ENCODE measurements around the gene THRA. TPM values are rescaled to one million over a fixed set of nuclear protein-coding genes. Genes with fewer than 3 reads are reported as not detected.
A peak's percentile ranks its signal among the peaks of the same experiment; 100 is the strongest.

The THRA gene
- total RNA-seq, 1 experiment from 2014 or later, result 14.5 TPM

DNA sequence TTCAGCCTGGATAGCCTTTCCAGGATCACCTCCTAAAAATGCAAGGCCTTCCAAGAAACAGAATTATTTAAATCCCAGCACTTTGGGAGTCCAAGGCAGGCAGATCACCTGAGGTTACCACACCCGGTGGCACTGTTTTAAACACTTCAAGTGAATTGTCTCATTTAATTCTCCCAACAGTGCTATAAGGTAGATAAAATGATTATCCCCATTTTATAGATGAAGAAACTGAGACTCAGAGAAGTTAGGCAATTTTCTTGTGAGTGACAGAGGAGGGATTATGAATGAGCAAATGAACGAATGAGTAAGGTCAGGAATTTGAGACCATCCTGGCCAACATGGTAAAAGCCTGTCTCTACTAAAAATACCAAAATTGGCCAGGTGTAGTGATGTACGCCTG is 16.8 kb downstream of the THRA start:
- Histone ChIP-seq H3K27me3 (replicated peaks; ENCODE audit: insufficient read depth, low read depth, low read length, poor library complexity) (no peaks in the 10 kb centered on the region), H3K36me3 (ENCODE audit: insufficient read depth, low read length, poor library complexity, severe bottlenecking) (no peaks in the 10 kb centered on the region), H3K4me3 (ENCODE audit: low read depth, low read length, poor library complexity, severe bottlenecking) (no peak overlapping the region), H3K4me1 (ENCODE audit: insufficient read depth, low read length, poor library complexity, severe bottlenecking) (peaks cover 6% of the 10 kb centered on the region), H3K9me3 (ENCODE audit: low read depth, low read length, poor library complexity, severe bottlenecking) (no peaks in the 10 kb centered on the region), H3K27ac (ENCODE audit: low read depth, low read length, poor library complexity, severe bottlenecking) (no peak overlapping the region)
- ChIA-PET CTCF (no interaction called here), POLR2A (ENCODE audit: low non-redundant PET) (no interaction called here)
- no TSS peak for BruUV-seq (replicated peaks)
- intact Hi-C loops (cut with micrococcal nuclease; ENCODE audit: unreplicated experiment), result no loop called here
- DNase-seq (ENCODE audit: low spot score), result no peak
- TF ChIP-seq, protein P1, sequence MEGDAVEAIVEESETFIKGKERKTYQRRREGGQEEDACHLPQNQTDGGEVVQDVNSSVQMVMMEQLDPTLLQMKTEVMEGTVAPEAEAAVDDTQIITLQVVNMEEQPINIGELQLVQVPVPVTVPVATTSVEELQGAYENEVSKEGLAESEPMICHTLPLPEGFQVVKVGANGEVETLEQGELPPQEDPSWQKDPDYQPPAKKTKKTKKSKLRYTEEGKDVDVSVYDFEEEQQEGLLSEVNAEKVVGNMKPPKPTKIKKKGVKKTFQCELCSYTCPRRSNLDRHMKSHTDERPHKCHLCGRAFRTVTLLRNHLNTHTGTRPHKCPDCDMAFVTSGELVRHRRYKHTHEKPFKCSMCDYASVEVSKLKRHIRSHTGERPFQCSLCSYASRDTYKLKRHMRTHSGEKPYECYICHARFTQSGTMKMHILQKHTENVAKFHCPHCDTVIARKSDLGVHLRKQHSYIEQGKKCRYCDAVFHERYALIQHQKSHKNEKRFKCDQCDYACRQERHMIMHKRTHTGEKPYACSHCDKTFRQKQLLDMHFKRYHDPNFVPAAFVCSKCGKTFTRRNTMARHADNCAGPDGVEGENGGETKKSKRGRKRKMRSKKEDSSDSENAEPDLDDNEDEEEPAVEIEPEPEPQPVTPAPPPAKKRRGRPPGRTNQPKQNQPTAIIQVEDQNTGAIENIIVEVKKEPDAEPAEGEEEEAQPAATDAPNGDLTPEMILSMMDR (conservative IDR thresholded peaks at IDR 0.05; ENCODE audit: low read depth, low read length), result no peak
- no peak for TF ChIP-seq EZH2 (IDR thresholded peaks at IDR 0.05; ENCODE audit: borderline replicate concordance, low read depth, low read length, poor library complexity, severe bottlenecking)

- no peak overlapping the region for H3K27ac ChIP-seq (ENCODE audit: low read depth, low read length, poor library complexity, severe bottlenecking)
- peaks cover 4% of the 10 kb centered on the region for H3K36me3 ChIP-seq (ENCODE audit: insufficient read depth, low read length, poor library complexity, severe bottlenecking)
- TF ChIP-seq, protein P1 (conservative IDR thresholded peaks at IDR 0.05; ENCODE audit: low read depth, low read length), result no peak
- no peak for TF ChIP-seq EZH2 (IDR thresholded peaks at IDR 0.05; ENCODE audit: borderline replicate concordance, low read depth, low read length, poor library complexity, severe bottlenecking)
- intact Hi-C loops (cut with micrococcal nuclease; ENCODE audit: unreplicated experiment), result loop anchor here (10.0 kb wide), 1 partner anchor 50 kb away; no protein-coding TSS in a partner anchor
- ChIA-PET CTCF (no interaction called here), POLR2A (ENCODE audit: low non-redundant PET) (no interaction called here)
- no peak overlapping the region for H3K4me3 ChIP-seq (ENCODE audit: low read depth, low read length, poor library complexity, severe bottlenecking)
- H3K9me3 ChIP-seq (ENCODE audit: low read depth, low read length, poor library complexity, severe bottlenecking), result no peaks in the 10 kb centered on the region
- BruUV-seq (replicated peaks), result no TSS peak
- H3K27me3 ChIP-seq (replicated peaks; ENCODE audit: insufficient read depth, low read depth, low read length, poor library complexity), result no peaks in the 10 kb centered on the region
- DNase-seq (ENCODE audit: low spot score), result no peak
- H3K4me1 ChIP-seq (ENCODE audit: insufficient read depth, low read length, poor library complexity, severe bottlenecking), result no peaks in the 10 kb centered on the region
Observed at GRCh38 chr17:40084477-40084876, 21.7 kb downstream of the THRA start.

- intact Hi-C loops (cut with micrococcal nuclease; ENCODE audit: unreplicated experiment), result loop anchor here (10.0 kb wide), 1 partner anchor 52 kb away; no protein-coding TSS in a partner anchor
- CTCF ChIA-PET, result interaction anchor here (0.6 to 1.2 kb wide), 3 partner anchors 11 to 72 kb away, joined by 3 to 6 read pairs (median 6); partner anchors contain the start of gene CSF3
- H3K36me3 ChIP-seq (ENCODE audit: insufficient read depth, low read length, poor library complexity, severe bottlenecking), result peaks cover 4% of the 10 kb centered on the region
Observed at GRCh38 chr17:40086150-40087044, 23.6 kb downstream of the THRA start.

More at GRCh38 chr17:40086150-40087044, 23.6 kb downstream of the THRA start:
- no peaks in the 10 kb centered on the region for H3K9me3 ChIP-seq (ENCODE audit: low read depth, low read length, poor library complexity, severe bottlenecking)
- no peaks in the 10 kb centered on the region for H3K27me3 ChIP-seq (replicated peaks; ENCODE audit: insufficient read depth, low read depth, low read length, poor library complexity)
- no peak overlapping the region for H3K27ac ChIP-seq (ENCODE audit: low read depth, low read length, poor library complexity, severe bottlenecking)
- no peak for TF ChIP-seq EZH2 (IDR thresholded peaks at IDR 0.05; ENCODE audit: borderline replicate concordance, low read depth, low read length, poor library complexity, severe bottlenecking)
- TF ChIP-seq, protein P1 (conservative IDR thresholded peaks at IDR 0.05; ENCODE audit: low read depth, low read length), result peak; percentile 57
- POLR2A ChIA-PET (ENCODE audit: low non-redundant PET), result no interaction called here
- H3K4me3 ChIP-seq (ENCODE audit: low read depth, low read length, poor library complexity, severe bottlenecking), result no peak overlapping the region
- DNase-seq (ENCODE audit: low spot score), result peak; percentile 43
- BruUV-seq (replicated peaks), result no TSS peak
- no peaks in the 10 kb centered on the region for H3K4me1 ChIP-seq (ENCODE audit: insufficient read depth, low read length, poor library complexity, severe bottlenecking)
